ENCODE measurements around the gene GYS2.

DNA sequence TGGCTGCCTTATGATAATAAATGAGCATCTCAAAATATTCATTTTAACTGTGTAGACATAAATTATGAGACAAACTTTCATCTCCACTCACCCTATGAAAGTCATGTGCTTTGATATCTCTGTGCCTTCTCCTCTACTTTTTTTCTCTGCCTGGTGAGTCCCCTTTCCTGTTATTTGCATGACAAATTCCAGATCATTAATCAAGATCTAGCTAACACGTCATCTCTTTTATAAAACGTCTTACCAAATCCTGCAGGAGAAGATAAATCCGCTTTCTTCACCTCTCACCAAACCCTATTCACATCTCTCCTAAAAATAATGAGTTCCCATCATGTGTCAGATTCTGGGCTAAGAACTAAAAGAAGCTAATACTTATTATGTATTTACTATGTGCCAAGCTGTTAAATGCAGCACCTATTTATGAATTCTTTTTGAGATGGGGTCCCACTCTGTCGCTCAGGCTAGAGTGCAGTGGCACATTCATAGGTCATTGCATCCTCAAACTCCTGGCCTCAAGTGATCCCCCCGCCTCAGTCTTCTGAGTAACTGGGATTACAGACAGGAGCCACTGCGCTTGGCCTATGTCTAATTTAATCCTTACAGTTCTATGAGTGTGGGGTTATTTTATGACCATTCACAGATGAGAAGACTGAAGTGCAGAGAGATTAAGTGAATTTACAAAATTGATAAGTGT, 51.9 kb downstream of the GYS2 start:
- TF ChIP-seq POLR2AphosphoS5 (IDR thresholded peaks at IDR 0.05; ENCODE audit: low read depth), result no peak
- TF ChIP-seq, protein P1, sequence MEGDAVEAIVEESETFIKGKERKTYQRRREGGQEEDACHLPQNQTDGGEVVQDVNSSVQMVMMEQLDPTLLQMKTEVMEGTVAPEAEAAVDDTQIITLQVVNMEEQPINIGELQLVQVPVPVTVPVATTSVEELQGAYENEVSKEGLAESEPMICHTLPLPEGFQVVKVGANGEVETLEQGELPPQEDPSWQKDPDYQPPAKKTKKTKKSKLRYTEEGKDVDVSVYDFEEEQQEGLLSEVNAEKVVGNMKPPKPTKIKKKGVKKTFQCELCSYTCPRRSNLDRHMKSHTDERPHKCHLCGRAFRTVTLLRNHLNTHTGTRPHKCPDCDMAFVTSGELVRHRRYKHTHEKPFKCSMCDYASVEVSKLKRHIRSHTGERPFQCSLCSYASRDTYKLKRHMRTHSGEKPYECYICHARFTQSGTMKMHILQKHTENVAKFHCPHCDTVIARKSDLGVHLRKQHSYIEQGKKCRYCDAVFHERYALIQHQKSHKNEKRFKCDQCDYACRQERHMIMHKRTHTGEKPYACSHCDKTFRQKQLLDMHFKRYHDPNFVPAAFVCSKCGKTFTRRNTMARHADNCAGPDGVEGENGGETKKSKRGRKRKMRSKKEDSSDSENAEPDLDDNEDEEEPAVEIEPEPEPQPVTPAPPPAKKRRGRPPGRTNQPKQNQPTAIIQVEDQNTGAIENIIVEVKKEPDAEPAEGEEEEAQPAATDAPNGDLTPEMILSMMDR (IDR thresholded peaks at IDR 0.05; ENCODE audit: insufficient read depth, low read length), result no peak
- TF ChIP-seq, protein P2, sequence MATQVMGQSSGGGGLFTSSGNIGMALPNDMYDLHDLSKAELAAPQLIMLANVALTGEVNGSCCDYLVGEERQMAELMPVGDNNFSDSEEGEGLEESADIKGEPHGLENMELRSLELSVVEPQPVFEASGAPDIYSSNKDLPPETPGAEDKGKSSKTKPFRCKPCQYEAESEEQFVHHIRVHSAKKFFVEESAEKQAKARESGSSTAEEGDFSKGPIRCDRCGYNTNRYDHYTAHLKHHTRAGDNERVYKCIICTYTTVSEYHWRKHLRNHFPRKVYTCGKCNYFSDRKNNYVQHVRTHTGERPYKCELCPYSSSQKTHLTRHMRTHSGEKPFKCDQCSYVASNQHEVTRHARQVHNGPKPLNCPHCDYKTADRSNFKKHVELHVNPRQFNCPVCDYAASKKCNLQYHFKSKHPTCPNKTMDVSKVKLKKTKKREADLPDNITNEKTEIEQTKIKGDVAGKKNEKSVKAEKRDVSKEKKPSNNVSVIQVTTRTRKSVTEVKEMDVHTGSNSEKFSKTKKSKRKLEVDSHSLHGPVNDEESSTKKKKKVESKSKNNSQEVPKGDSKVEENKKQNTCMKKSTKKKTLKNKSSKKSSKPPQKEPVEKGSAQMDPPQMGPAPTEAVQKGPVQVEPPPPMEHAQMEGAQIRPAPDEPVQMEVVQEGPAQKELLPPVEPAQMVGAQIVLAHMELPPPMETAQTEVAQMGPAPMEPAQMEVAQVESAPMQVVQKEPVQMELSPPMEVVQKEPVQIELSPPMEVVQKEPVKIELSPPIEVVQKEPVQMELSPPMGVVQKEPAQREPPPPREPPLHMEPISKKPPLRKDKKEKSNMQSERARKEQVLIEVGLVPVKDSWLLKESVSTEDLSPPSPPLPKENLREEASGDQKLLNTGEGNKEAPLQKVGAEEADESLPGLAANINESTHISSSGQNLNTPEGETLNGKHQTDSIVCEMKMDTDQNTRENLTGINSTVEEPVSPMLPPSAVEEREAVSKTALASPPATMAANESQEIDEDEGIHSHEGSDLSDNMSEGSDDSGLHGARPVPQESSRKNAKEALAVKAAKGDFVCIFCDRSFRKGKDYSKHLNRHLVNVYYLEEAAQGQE (IDR thresholded peaks at IDR 0.05; ENCODE audit: insufficient replicate concordance, low read depth), result no peak

Measured in HL-60 (cell line).